DOHH2 (cell line): ENCODE measurements around the gene CLMN.

Experiments
- H3F3A ChIP-seq: fragments of 200-600 bp; sonication (generic), shearing (Covaris generic); 2 replicates; pipeline ENCODE4 v1.6.0; 2016; ENCODE audit warnings: antibody characterized with exemption, mild to moderate bottlenecking; ENCODE audit not compliant: control insufficient read depth, insufficient read depth
- H3K27ac ChIP-seq: fragments of 200-600 bp; sonication (generic); 2 replicates; pipeline ENCODE4 v1.5.1; 2014; ENCODE audit warnings: low read depth, mild to moderate bottlenecking, low read length, moderate library complexity
- H3K27me3 ChIP-seq: fragments of 200-600 bp; sonication (generic); 2 replicates; pipeline ENCODE4 v1.6.1; 2014; ENCODE audit warnings: mild to moderate bottlenecking, low read length, mixed read lengths; ENCODE audit not compliant: control insufficient read depth
- H3K36me3 ChIP-seq: fragments of 200-600 bp; sonication (generic); 2 replicates; pipeline ENCODE4 v1.6.1; 2014; ENCODE audit warnings: mild to moderate bottlenecking, low read length, moderate library complexity, mixed read lengths; ENCODE audit not compliant: control insufficient read depth
- H3K4me1 ChIP-seq: fragments of 200-600 bp; sonication (generic); 2 replicates; pipeline ENCODE4 v1.6.1; 2014; ENCODE audit warnings: mild to moderate bottlenecking, low read length, mixed read lengths; ENCODE audit not compliant: control insufficient read depth
- H3K4me2 ChIP-seq: fragments of 200-600 bp; sonication (generic); 2 replicates; pipeline ENCODE4 v1.6.0; 2014; ENCODE audit warnings: mild to moderate bottlenecking, low read length, moderate library complexity
- H3K4me3 ChIP-seq: fragments of 200-600 bp; sonication (generic); 2 replicates; pipeline ENCODE4 v1.5.1; 2014; ENCODE audit warnings: mild to moderate bottlenecking, low read length, mixed read lengths
- H3K79me2 ChIP-seq: fragments of 200-600 bp; sonication (generic); 2 replicates; pipeline ENCODE4 v1.6.1; 2014; ENCODE audit warnings: mild to moderate bottlenecking, low read length, mixed read lengths; ENCODE audit not compliant: control insufficient read depth
- H3K9me2 ChIP-seq: fragments of 200-600 bp; sonication (generic); replicated peaks from 2 replicates; pipeline ENCODE4 v1.6.1; 2014; ENCODE audit warnings: mild to moderate bottlenecking, low read length, mixed read lengths; ENCODE audit not compliant: control insufficient read depth
- H3K9me3 ChIP-seq: fragments of 200-600 bp; sonication (generic); 2 replicates; pipeline ENCODE4 v1.6.1; 2014; ENCODE audit warnings: antibody characterized with exemption, low read length, mixed read lengths; ENCODE audit not compliant: control insufficient read depth, insufficient read depth
- H4K20me1 ChIP-seq: fragments of 200-600 bp; sonication (generic); 2 replicates; pipeline ENCODE4 v1.6.0; 2014; ENCODE audit warnings: low read depth, mild to moderate bottlenecking, antibody characterized with exemption, low read length, moderate library complexity; ENCODE audit not compliant: control insufficient read depth, insufficient read depth
- CTCF ChIP-seq: fragments of 200-600 bp; sonication (generic); IDR thresholded peaks from one replicate; pipeline ENCODE4 v1.5.1; 2014; ENCODE audit warnings: antibody characterized with exemption, mild to moderate bottlenecking, low read depth, low read length; ENCODE audit not compliant: poor library complexity, severe bottlenecking
- EZH2phosphoT487 ChIP-seq: fragments of 200-600 bp; sonication (generic); IDR thresholded peaks from 2 replicates; pipeline ENCODE4 v1.6.1; 2017; ENCODE audit warnings: borderline replicate concordance, mild to moderate bottlenecking, antibody characterized with exemption, low read length, moderate library complexity, mixed read lengths

Gene CLMN

GRCh38 chr14:95274874-95275273 is 44.8 kb downstream of the CLMN start:
- Histone ChIP-seq H3K9me2 (no peaks in the 10 kb centered on the region), H3K4me2 (no peak overlapping the region), H3F3A (no peaks in the 10 kb centered on the region), H3K4me3 (no peak overlapping the region), H3K27me3 (0 out of 2 replicates have a peak, but pooled peaks cover 6% of the 10 kb centered on the region), H3K4me1 (no peaks in the 10 kb centered on the region), H3K9me3 (no peaks in the 10 kb centered on the region), H4K20me1 (no peaks in the 10 kb centered on the region), H3K79me2 (no peaks in the 10 kb centered on the region), H3K27ac (no peak overlapping the region), H3K36me3 (no peaks in the 10 kb centered on the region)
- TF ChIP-seq EZH2phosphoT487 (no peak), CTCF (no peak)

GRCh38 chr14:95274279-95274678 is 45.4 kb downstream of the CLMN start:
- H3K79me2 ChIP-seq, result no peaks in the 10 kb centered on the region
- H3K4me3 ChIP-seq, result no peak overlapping the region
- H3F3A ChIP-seq, result no peaks in the 10 kb centered on the region
- H4K20me1 ChIP-seq, result no peaks in the 10 kb centered on the region
- H3K27ac ChIP-seq, result no peak overlapping the region
- no peak overlapping the region for H3K4me2 ChIP-seq
- TF ChIP-seq EZH2phosphoT487, result no peak
- TF ChIP-seq CTCF, result no peak
- H3K9me2 ChIP-seq, result no peaks in the 10 kb centered on the region
- no peaks in the 10 kb centered on the region for H3K4me1 ChIP-seq
- H3K36me3 ChIP-seq, result no peaks in the 10 kb centered on the region
- 0 out of 2 replicates have a peak, but pooled peaks cover 3% of the 10 kb centered on the region for H3K27me3 ChIP-seq
- no peaks in the 10 kb centered on the region for H3K9me3 ChIP-seq

GRCh38 chr14:95273001-95273978 is 46.4 kb downstream of the CLMN start:
- Histone ChIP-seq H3K27ac (no peak overlapping the region), H3K9me2 (no peaks in the 10 kb centered on the region)
- TF ChIP-seq CTCF, result no peak
- no peak for TF ChIP-seq EZH2phosphoT487

More at GRCh38 chr14:95273001-95273978, 46.4 kb downstream of the CLMN start:
- Histone ChIP-seq H4K20me1 (no peaks in the 10 kb centered on the region), H3K4me1 (no peaks in the 10 kb centered on the region), H3K9me3 (no peaks in the 10 kb centered on the region), H3K27me3 (no peaks in the 10 kb centered on the region), H3K36me3 (no peaks in the 10 kb centered on the region), H3K79me2 (no peaks in the 10 kb centered on the region), H3K4me2 (no peak overlapping the region), H3K4me3 (no peak overlapping the region), H3F3A (no peaks in the 10 kb centered on the region)
